Adrenal gland (tissue), 5 donors: ENCODE results near the gene ANKRD55.
"Not testable (repeated sequence)": the region's sequence is repeated elsewhere in the genome, so short reads cannot be mapped to it uniquely, and the experiment has no call there.

Experiments
- POLR2A ChIP-seq, 2 donors: fragments of 450-650 bp; IDR thresholded peaks; one replicate each; pipeline ENCODE4 v1.6.1; 2017; ENCODE audit warnings: antibody characterized with exemption in 2 of 2, mild to moderate bottlenecking in 2 of 2, moderate library complexity in 1 of 2
- TF ChIP-seq, protein P1 (sequence below), 6 experiments: fragments of 450-650 bp in 4 of 6; fragments of 200-600 bp in 2 of 6; sonication (generic) in 1 of 6; IDR thresholded peaks; 1 replicate in 5 of 6; 2 replicates in 1 of 6; pipeline versions ENCODE4 v1.5.1 to v1.8.0; 2016 to 2021; ENCODE audit warnings: antibody characterized with exemption in 6 of 6, mild to moderate bottlenecking in 2 of 6, moderate library complexity in 1 of 6
- donor health status: DM: no; HTN: no; CAD: no.

- TF ChIP-seq, protein P1, sequence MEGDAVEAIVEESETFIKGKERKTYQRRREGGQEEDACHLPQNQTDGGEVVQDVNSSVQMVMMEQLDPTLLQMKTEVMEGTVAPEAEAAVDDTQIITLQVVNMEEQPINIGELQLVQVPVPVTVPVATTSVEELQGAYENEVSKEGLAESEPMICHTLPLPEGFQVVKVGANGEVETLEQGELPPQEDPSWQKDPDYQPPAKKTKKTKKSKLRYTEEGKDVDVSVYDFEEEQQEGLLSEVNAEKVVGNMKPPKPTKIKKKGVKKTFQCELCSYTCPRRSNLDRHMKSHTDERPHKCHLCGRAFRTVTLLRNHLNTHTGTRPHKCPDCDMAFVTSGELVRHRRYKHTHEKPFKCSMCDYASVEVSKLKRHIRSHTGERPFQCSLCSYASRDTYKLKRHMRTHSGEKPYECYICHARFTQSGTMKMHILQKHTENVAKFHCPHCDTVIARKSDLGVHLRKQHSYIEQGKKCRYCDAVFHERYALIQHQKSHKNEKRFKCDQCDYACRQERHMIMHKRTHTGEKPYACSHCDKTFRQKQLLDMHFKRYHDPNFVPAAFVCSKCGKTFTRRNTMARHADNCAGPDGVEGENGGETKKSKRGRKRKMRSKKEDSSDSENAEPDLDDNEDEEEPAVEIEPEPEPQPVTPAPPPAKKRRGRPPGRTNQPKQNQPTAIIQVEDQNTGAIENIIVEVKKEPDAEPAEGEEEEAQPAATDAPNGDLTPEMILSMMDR (IDR thresholded peaks at IDR 0.05) = not testable (repeated sequence)
- TF ChIP-seq POLR2A (IDR thresholded peaks at IDR 0.05) = not testable (repeated sequence)
Measured at GRCh38 chr5:56079157-56079500, 154.0 kb downstream of the ANKRD55 start.
